ENCODE measurements around the gene ADARB1. TPM values are rescaled to one million over a fixed set of nuclear protein-coding genes. Genes with fewer than 3 reads are reported as not detected.

Gene ADARB1
- total RNA-seq, 1 donor from 2014 or later = 14.5 TPM

DNA sequence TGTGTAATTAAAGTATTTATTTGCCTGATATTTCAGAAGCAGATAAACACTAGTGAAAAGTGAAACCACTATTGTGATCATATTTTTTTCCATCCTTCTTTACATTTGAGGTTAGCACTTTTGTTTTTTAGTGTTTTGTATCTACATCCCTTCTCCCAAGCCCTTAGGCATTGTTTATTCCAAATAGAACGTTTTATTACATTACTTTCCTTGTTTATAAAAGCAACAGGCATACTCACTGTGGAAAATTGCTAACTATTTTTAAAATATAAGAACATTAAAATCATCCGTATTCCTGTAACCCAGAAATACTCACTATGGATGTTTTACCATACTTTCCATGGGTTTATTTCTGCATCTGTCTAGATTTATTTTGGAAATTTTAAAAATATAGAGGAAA, 109.5 kb downstream of the ADARB1 start:
- H3K27ac Mint-ChIP-seq (ENCODE audit: unreplicated experiment) = no peak overlapping the region
- no peaks in the 10 kb centered on the region for H3K27me3 Mint-ChIP-seq (ENCODE audit: unreplicated experiment)
- H3K4me1 Mint-ChIP-seq (ENCODE audit: unreplicated experiment) = no peaks in the 10 kb centered on the region
- peaks cover 40% of the 10 kb centered on the region for H3K36me3 Mint-ChIP-seq (ENCODE audit: low read depth, unreplicated experiment)
- TF ChIP-seq, protein P1, sequence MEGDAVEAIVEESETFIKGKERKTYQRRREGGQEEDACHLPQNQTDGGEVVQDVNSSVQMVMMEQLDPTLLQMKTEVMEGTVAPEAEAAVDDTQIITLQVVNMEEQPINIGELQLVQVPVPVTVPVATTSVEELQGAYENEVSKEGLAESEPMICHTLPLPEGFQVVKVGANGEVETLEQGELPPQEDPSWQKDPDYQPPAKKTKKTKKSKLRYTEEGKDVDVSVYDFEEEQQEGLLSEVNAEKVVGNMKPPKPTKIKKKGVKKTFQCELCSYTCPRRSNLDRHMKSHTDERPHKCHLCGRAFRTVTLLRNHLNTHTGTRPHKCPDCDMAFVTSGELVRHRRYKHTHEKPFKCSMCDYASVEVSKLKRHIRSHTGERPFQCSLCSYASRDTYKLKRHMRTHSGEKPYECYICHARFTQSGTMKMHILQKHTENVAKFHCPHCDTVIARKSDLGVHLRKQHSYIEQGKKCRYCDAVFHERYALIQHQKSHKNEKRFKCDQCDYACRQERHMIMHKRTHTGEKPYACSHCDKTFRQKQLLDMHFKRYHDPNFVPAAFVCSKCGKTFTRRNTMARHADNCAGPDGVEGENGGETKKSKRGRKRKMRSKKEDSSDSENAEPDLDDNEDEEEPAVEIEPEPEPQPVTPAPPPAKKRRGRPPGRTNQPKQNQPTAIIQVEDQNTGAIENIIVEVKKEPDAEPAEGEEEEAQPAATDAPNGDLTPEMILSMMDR (IDR thresholded peaks at IDR 0.05; ENCODE audit: unreplicated experiment) = no peak
- peaks cover 5% of the 10 kb centered on the region for H3K9me3 Mint-ChIP-seq (ENCODE audit: unreplicated experiment)
- no peak for DNase-seq (ENCODE audit: low spot score)
- no peak overlapping the region for H3K4me3 Mint-ChIP-seq (ENCODE audit: unreplicated experiment)

DNA sequence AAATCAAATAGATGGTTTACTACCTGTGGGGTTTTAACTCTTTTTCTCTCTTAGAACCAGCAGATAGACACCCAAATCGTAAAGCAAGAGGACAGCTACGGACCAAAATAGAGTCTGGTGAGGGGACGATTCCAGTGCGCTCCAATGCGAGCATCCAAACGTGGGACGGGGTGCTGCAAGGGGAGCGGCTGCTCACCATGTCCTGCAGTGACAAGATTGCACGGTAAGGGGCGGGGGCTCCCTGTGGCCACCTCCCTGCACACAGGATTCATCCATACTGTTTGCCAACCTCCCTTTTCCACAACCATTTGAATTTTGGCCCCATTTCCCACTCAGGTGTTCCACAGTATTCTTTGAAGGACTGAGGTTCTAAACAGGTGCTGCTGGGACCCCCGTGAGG, 110.5 kb downstream of the ADARB1 start:
- Mint-ChIP-seq H3K27ac (ENCODE audit: unreplicated experiment) (no peak overlapping the region), H3K4me1 (ENCODE audit: unreplicated experiment) (no peaks in the 10 kb centered on the region), H3K27me3 (ENCODE audit: unreplicated experiment) (no peaks in the 10 kb centered on the region), H3K4me3 (ENCODE audit: unreplicated experiment) (no peak overlapping the region), H3K36me3 (ENCODE audit: low read depth, unreplicated experiment) (peaks cover 50% of the 10 kb centered on the region), H3K9me3 (ENCODE audit: unreplicated experiment) (peaks cover 5% of the 10 kb centered on the region)
- TF ChIP-seq, protein P1 (IDR thresholded peaks at IDR 0.05; ENCODE audit: unreplicated experiment) = no peak
- no peak for DNase-seq (ENCODE audit: low spot score)

DNA sequence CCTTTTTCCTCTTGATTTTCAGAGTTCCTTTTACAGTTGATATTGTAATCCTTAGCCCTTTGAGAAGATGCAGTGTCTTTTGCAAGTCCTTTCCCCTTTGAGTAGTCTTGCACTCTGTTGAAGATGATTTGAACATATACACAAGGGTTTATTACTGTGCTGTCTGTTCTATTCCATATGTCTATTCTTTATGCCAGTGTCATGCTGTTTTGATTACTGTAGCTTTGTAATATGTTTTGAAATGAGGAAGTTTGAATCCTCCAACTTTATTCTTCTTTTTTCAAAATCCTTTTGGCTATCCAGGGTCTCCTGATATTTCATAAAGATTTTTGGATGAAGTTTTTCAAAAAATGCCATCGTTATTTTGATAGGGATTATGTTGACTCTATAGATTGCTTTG, 112.3 kb downstream of the ADARB1 start:
- H3K27me3 Mint-ChIP-seq (ENCODE audit: unreplicated experiment) = no peaks in the 10 kb centered on the region
- peaks cover 54% of the 10 kb centered on the region for H3K36me3 Mint-ChIP-seq (ENCODE audit: low read depth, unreplicated experiment)
- peak overlapping the region; percentile 70 for H3K4me3 Mint-ChIP-seq (ENCODE audit: unreplicated experiment)
- H3K4me1 Mint-ChIP-seq (ENCODE audit: unreplicated experiment) = no peaks in the 10 kb centered on the region
- DNase-seq (ENCODE audit: low spot score) = no peak
- TF ChIP-seq, protein P1 (IDR thresholded peaks at IDR 0.05; ENCODE audit: unreplicated experiment) = no peak
- H3K27ac Mint-ChIP-seq (ENCODE audit: unreplicated experiment) = no peak overlapping the region
- H3K9me3 Mint-ChIP-seq (ENCODE audit: unreplicated experiment) = peaks cover 5% of the 10 kb centered on the region

- no peak for DNase-seq (ENCODE audit: low spot score)
- Mint-ChIP-seq H3K27ac (ENCODE audit: unreplicated experiment) (no peak overlapping the region), H3K27me3 (ENCODE audit: unreplicated experiment) (no peaks in the 10 kb centered on the region), H3K36me3 (ENCODE audit: low read depth, unreplicated experiment) (peaks cover 51% of the 10 kb centered on the region), H3K9me3 (ENCODE audit: unreplicated experiment) (peaks cover 5% of the 10 kb centered on the region), H3K4me3 (ENCODE audit: unreplicated experiment) (peak overlapping the region; percentile 47), H3K4me1 (ENCODE audit: unreplicated experiment) (no peaks in the 10 kb centered on the region)
- TF ChIP-seq, protein P1 (IDR thresholded peaks at IDR 0.05; ENCODE audit: unreplicated experiment) = no peak
Measured at GRCh38 chr21:45187646-45188045, 113.3 kb downstream of the ADARB1 start.

DNA sequence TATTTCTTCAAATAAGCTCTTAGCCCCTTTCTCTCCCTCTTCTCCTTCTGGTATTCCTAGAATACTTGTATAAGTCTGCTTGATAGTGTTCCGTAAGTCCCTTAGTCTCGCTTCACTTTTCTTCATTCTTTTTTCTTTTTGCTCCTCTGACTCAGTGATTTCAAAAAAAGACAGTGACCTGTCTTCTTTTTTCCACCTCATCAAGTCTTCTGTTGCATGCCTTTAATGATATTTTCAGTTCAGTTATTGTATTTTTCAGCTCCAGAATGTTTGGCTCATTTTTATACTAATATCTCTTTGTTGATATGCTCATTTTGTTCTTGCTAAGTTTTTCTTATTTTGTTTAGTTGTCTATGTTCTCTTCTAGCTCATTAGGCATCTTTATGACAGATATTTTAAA, 115.6 kb downstream of the ADARB1 start:
- TF ChIP-seq, protein P1 (IDR thresholded peaks at IDR 0.05; ENCODE audit: unreplicated experiment) = no peak
- Mint-ChIP-seq H3K27ac (ENCODE audit: unreplicated experiment) (no peak overlapping the region), H3K9me3 (ENCODE audit: unreplicated experiment) (peaks cover 5% of the 10 kb centered on the region), H3K36me3 (ENCODE audit: low read depth, unreplicated experiment) (peaks cover 48% of the 10 kb centered on the region), H3K27me3 (ENCODE audit: unreplicated experiment) (no peaks in the 10 kb centered on the region), H3K4me3 (ENCODE audit: unreplicated experiment) (no peak overlapping the region), H3K4me1 (ENCODE audit: unreplicated experiment) (no peaks in the 10 kb centered on the region)
- no peak for DNase-seq (ENCODE audit: low spot score)

All from endothelial cell (in vitro differentiated cells).